Measurements from ENCODE around the gene CLPTM1. TPM values are rescaled to one million over a fixed set of nuclear protein-coding genes. Genes with fewer than 3 reads are reported as not detected.

Gene CLPTM1
- total and polyA plus RNA-seq, 2 of the 8 experiments (the other 6 are each of a cell fraction or from before 2014, with no cell fraction given): 84.8 to 108 TPM

GRCh38 chr19:45019187-45019586 lies 64.0 kb downstream of the CLPTM1 start:
- no peak overlapping the region for H3K14ac ChIP-seq (ENCODE audit: insufficient read length)
- H4K8ac ChIP-seq (ENCODE audit: extremely low read depth, insufficient read depth, low read length): no peak overlapping the region
- 87% methylated on average over 2 of the region's 2 CpGs; no CpG with 5 or more reads in 1 of the 2 experiments for WGBS, 2 experiments (ENCODE audit: extremely low coverage in 1 of 2, insufficient coverage in 1 of 2, insufficient read length in 1 of 2, insufficient replicate concordance in 2 of 2, low coverage in 1 of 2, low lambda C conversion rate in 2 of 2, missing lambda C conversion rate in 1 of 2)
- H3K9me3 ChIP-seq (ENCODE audit: insufficient read depth in 2 of 2, low read depth in 1 of 2, low read length in 1 of 2): no peaks in the 10 kb centered on the region
- DNase-seq (ENCODE audit: low read depth in 1 of 2, low spot score in 2 of 2): no peak
- H3K9ac ChIP-seq (replicated peaks in 1 of 4; ENCODE audit: extremely low read depth in 1 of 4, low read depth in 3 of 4, low read length in 3 of 4): no peak overlapping the region
- no peak overlapping the region for H2BK120ac ChIP-seq (replicated peaks; ENCODE audit: low read depth, low read length)
- no peak overlapping the region for H3K4me3 ChIP-seq (ENCODE audit: extremely low read depth in 1 of 4, insufficient read depth in 2 of 4, low read depth in 3 of 4, low read length in 4 of 4)
- H3K23ac ChIP-seq (ENCODE audit: insufficient read length): no peak overlapping the region
- no peak overlapping the region for H4K5ac ChIP-seq (ENCODE audit: insufficient read length, low read depth, low read length)
- no peak overlapping the region for H4K91ac ChIP-seq (replicated peaks; ENCODE audit: insufficient read length, low read length)
- ChIA-PET CTCF (ENCODE audit: partially characterized antibody) (interaction anchor here (0.8 to 1.3 kb wide), 7 partner anchors 10 to 129 kb away, joined by 3 to 5 read pairs (median 3); no protein-coding TSS in a partner anchor), POLR2A (ENCODE audit: partially characterized antibody) (interaction anchor here (1.2 kb wide), 1 partner anchor 10 kb away, joined by 3 read pairs; no protein-coding TSS in a partner anchor)
- H3K4ac ChIP-seq (replicated peaks; ENCODE audit: insufficient read length, low read depth, low read length): no peak overlapping the region
- no peaks in the 10 kb centered on the region for H3K27me3 ChIP-seq (replicated peaks in 1 of 4; ENCODE audit: control insufficient read depth in 3 of 4, extremely low read depth in 1 of 4, insufficient read depth in 3 of 4, low read length in 3 of 4)
- no peak overlapping the region for H2BK5ac ChIP-seq (ENCODE audit: low read depth, low read length)
- no peak overlapping the region for H3K27ac ChIP-seq (ENCODE audit: low read depth, low read length)
- no peak overlapping the region for H3K4me2 ChIP-seq (ENCODE audit: insufficient read depth in 1 of 2, low read depth in 2 of 2, low read length in 2 of 2)
- H3K79me2 ChIP-seq (ENCODE audit: control insufficient read depth in 1 of 2, insufficient read depth in 2 of 2, low read length in 2 of 2): no peaks in the 10 kb centered on the region
- no peak for FAIRE-seq
- no peak overlapping the region for H2BK12ac ChIP-seq (ENCODE audit: low read depth, low read length)
- H3K36me3 ChIP-seq (ENCODE audit: control insufficient read depth in 2 of 4, insufficient read depth in 4 of 4, low read length in 3 of 4): no peaks in the 10 kb centered on the region; a peak in 1 of 8 replicates
- no peaks in the 10 kb centered on the region for H4K20me1 ChIP-seq (replicated peaks in 1 of 2; ENCODE audit: control insufficient read depth in 1 of 2, insufficient read depth in 2 of 2, low read length in 2 of 2)
- no peak overlapping the region for H3K18ac ChIP-seq (ENCODE audit: extremely low read depth, low read length)
- H2AK5ac ChIP-seq (ENCODE audit: low read depth, low read length): no peak overlapping the region
- no peak overlapping the region for H2BK20ac ChIP-seq (ENCODE audit: low read length)
- H3K79me1 ChIP-seq (ENCODE audit: low read depth, low read length): no peaks in the 10 kb centered on the region
- no peak for TF ChIP-seq CBX8 (IDR thresholded peaks at IDR 0.05; ENCODE audit: borderline replicate concordance, low read depth, low read length)
- no peak for TF ChIP-seq RBBP5 (IDR thresholded peaks at IDR 0.05; ENCODE audit: borderline replicate concordance, low read depth, low read length)
- TF ChIP-seq CTCF (IDR thresholded peaks at IDR 0.05; ENCODE audit: control extremely low read depth in 1 of 3, insufficient read depth in 1 of 3, low read depth in 1 of 3, low read length in 3 of 3): no peak
- TF ChIP-seq USF2 (IDR thresholded peaks at IDR 0.05; ENCODE audit: low read length): no peak
- no peak; the same call in 1 of the 2 replicates for TF ChIP-seq KDM1A (IDR thresholded peaks at IDR 0.05; ENCODE audit: borderline replicate concordance, low read length)
- TF ChIP-seq POU5F1 (IDR thresholded peaks at IDR 0.05; ENCODE audit: low read depth, low read length): no peak
- TF ChIP-seq MAX (IDR thresholded peaks at IDR 0.05): no peak
- H2AFZ ChIP-seq (ENCODE audit: low read length): no peak overlapping the region
- H2BK15ac ChIP-seq (ENCODE audit: low read length): no peak overlapping the region
- 0 out of 7 replicates have a peak, but pooled peaks cover 0 to 2% (median 0%) of the 10 kb centered on the region in 4 experiments for H3K4me1 ChIP-seq (replicated peaks in 1 of 4; ENCODE audit: control insufficient read depth in 3 of 4, insufficient read depth in 4 of 4, low read length in 3 of 4)
- no peaks in the 10 kb centered on the region for H3K23me2 ChIP-seq (ENCODE audit: low read depth, low read length)
- no peak overlapping the region for H3K56ac ChIP-seq (replicated peaks; ENCODE audit: insufficient read length, low read depth, low read length)
